HG03103 (cell line): ENCODE measurements around the gene SPTBN4.
A peak's percentile ranks its signal among the peaks of the same experiment; 100 is the strongest.
"Not testable (repeated sequence)": the region's sequence is repeated elsewhere in the genome, so short reads cannot be mapped to it uniquely, and the experiment has no call there.

Experiments used
- ATAC-seq: cut with Tn5 transposase; IDR thresholded peaks from one replicate; pipeline ENCODE4 v1.9.1; 2021; ENCODE audit warnings: low read depth; ENCODE audit not compliant: unreplicated experiment

SPTBN4 gene

DNA sequence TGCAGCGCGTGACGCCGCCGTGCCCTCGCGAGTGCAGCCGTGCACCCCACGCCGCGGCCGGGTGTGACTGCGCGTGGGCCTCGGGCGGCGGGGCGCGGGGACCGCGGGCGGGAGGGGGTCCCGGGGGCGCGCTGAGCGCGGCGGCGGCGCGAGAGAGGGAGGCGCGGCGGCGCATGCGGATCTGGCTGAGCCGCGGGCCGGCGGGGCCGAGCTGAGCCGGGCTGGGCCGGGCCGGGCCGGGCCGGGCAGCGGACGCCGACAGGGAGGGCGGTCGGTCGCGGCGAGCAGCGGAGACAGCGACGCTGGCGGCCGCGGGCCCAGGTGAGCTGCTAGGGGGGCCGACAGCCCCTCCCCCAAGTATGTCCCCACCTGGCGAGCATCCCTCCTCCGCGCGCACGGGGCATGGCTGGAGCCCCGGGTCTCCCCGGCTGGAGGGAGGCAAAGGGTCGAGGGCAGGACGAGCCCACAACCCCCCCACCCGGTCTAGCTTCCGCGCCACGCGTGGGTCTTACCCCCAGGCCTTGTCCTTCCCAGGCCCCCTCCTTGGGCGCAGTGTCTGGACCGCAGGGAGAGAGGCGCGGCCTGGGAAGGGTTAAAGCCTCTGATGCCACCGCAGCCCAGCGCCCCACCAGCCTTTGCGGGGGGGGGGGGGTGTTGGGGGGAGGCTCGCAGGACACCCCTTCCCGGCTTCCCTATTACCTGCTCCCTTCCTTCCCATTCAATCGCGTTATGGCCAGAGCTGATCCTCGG is at the start of gene SPTBN4:
SPTBN4 (plus strand) TSS at position 17 of the 750 bp plus-strand sequence. CDS start 5,621 bp downstream, outside the sequence.
- no peak for ATAC-seq

DNA sequence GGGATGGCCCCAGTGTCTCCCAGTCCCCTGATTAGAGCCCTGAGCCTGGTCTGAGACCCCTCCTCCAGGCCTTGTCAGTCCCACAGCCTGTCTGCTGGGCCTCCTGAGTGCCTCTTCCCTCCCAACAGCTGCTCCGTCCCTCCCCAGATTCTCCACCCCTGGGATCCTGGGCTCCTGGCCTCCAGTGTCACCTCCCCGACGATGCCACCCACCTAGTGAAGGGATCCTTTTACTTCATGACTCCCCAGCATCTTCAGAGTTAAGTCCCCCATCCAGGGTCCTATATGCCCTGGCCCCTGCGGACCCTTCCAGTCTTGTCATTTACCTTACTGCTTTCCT is 49.2 kb upstream of the SPTBN4 start:
- ATAC-seq = no peak

DNA sequence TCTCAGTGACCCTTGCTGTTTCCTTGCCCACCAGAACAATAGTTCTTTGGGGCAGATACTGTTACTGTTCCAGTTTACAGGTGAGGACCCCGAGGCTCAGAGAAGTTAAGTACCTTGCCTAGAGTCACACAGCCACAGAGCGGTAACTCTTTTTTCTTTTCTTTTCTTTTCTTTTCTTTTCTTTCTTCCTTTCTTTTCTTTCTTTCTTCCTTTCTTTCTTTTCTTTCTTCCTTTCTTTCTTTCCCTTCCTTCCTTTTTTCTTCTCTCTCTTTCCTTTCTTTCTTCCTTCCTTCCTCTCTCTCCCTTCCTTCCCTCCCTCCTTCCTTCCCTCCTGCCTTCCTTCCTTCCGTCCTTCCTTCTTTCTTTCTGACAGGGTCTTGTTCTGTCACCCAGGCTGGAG is 48.8 kb upstream of the SPTBN4 start:
- ATAC-seq = no peak

DNA sequence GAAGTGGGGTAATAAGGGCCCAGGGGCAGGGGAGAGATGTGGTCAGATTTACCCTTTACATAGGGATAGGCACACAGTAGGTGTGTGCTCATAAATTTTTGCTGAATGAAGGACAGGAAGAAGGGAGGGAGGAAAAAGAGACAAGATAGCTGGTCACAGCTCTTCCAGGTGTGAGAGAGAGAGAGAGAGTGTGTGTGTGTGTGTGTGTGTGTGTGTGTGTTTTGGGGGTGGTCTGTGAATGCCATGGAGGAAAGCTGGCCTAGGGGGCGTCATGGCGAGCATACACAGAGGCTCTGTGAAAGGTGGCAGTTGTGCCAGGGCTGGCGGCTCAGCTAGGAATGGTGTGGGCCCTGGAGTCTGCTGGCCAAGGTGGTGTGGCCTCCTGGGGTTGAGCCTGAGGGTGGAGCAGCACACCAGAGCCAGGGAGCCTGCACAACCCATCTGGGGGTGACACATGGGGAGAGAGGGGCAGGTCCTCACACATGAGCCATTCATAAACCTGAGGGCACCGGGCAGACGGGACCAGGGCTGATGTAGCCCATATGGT is 47.7 kb upstream of the SPTBN4 start:
- no peak for ATAC-seq

DNA sequence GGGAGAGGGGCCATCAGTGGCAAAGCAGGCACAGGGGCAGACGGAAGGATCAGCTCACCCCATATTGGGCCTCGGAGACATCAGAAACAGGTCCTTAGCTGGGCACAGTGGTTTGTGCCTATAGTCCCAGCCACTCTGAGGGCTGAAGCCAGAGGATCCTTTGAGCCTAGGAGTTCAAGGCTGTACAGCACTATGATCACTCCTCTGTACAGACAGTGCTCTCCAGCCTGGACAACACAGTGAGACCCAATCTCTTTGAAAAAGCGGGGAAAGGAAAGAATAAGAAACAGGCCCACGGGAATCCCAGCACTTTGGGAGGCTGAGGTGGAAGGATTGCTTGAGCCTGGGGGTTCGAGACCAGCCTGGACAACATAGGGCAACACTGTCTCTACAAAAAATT is 47.0 kb upstream of the SPTBN4 start:
- ATAC-seq = no peak

DNA sequence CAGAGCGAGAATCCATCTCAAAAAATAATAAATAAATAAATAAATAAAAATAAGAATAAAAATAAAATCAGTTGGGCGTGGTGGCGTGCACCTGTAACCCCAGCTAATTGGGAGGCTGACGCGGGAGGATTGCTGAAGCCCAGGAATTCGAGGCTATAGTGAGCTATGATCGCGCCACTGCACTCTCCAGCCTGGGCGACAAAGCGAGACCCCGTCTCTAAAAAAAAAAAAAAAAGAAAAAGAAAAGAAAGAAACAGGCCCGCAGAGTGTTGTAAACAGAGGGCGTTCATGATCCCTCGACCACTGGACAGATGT is 46.4 kb upstream of the SPTBN4 start:
- ATAC-seq = no peak

DNA sequence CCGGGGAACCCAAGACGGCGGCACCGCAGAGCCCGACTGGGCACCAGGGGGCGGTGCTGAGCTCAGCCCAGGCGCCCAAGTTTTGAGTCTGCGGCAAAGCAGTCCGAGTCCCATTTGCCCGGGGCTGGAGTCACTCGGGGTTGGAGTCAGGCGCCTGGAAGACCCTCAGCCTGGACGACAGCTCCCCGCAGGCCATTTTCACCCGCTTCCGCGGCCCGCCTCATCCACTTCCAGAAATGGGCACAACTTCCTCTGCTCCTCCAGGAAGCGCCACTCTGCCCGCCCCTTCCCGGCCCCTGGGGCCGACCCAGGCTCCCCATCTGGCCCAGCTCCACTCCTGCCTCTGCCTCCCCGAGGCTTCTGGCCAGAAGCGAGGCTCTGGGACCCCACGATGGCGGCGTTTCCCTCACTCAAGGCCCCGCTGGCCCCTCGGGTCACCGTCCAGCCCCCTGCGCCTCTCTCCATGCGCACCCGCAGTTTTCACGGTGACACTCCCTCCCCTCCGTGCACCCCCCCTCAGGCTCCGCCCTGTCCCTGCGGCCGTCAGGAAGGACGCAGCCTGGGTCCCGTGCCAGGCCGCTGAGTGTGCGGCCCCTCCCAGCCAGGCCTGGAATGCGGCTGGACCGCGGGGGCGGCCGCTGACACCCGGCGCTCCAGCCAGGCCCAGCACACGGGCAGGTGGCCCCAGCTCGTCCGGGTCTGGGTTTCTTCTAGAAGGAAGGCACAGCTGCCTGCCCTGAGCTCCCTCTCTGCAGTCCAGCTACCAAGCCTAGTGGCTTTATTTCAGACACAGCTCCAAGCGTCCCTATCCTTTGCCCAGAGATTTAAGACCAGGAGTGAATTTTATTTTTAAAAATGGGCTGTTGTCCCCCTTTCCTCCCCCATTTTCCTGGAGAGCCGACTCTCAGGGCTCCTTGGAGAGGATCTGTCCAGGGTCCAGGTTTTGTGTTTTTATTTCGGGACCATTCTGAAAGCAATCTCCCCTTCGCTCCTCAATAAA is 45.7 kb upstream of the SPTBN4 start:
- peak; percentile 37 for ATAC-seq

DNA sequence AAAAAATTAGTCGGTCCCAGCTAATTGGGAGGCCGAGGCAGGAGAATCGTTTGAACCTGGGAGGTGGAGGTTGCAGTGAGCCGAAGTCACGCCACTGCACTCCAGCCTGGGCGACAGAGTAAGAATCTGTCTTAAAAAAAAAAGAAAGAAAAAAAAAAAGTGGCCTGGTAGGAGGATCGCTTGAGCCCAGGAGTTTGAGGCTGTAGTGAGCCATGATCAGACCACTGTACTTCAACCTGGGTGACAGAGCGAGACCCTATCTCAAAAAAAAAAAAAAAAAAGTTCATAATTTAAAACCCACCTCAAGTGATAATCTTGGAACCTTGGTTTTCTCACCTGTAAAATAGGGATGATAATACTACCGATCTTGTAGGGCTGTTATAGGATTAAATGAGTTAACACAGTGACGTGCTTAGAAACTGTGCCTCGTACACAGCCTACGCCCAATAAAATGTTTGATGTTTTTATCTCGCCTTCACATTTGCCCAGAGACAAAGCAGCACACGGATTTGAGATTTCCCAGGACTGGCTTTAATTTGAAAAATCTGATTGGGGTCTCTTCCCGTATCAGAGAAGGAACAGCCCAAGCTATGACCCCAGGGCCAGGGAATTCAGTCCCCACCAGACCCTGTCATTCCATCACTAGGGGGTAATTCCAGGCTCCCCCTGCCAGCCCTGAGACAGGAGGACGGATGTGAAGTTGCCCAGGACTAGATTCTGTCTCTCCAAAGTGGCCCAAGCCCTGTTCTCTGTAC is 44.6 kb upstream of the SPTBN4 start:
- no peak for ATAC-seq

DNA sequence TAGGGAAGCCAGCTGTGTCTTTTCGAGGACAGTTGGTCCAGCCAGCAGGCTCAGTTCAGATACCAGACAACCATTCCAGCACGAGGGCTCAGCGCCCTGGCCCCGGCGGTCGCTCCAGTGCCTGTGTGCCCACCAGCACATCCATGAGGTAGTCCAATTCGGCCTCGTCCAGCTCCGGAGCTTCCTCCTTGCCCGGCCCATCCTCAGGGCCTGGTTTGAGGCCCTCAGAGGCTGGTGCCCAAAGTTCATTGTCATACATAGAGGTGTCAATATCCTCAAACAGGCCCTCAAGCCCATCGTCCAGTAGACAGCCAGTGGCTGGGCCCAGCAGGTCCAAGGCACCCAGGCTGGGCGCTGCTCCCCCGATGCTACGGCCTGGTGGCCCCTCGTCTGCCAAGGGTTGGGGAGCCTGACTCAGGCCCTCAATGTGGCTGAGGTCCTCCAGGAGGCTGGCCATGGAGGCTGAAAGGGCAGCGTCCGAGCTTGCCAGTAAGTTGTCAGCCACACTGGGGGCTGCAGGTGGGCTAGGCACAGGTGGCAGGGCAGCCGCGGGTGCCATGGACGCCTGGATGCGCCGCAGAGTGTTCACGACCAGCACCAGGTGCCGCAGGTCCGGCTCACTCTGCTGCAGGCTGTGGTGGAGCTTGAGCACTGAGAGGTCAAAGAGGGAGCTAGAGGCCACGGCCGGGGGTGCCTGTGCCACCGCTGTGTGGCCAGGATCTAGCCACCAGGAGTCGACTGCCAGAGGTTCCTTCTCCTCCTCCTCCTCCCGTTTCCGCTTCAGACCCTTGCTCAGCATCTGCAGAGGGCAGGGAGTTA is 43.8 kb upstream of the SPTBN4 start:
- ATAC-seq = no peak

DNA sequence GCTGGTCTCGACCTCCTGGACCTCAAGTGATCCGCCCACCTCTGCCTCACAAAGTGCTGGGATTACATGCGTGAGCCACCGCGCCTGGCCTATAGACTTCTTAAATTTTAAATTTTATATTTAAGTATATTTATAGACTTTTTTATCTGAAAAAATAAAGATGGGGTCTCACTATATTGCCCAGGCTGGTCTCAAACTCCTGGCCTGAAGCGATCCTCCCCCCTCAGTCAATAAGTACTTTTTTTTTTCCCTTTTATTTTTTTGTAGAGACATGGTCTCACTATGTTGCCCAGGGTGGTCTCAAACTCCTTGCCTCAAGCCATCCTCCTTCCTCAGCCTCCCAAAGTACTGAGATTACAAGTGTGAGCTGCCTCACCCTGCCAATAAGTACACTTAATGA is 42.9 kb upstream of the SPTBN4 start:
- no peak for ATAC-seq

DNA sequence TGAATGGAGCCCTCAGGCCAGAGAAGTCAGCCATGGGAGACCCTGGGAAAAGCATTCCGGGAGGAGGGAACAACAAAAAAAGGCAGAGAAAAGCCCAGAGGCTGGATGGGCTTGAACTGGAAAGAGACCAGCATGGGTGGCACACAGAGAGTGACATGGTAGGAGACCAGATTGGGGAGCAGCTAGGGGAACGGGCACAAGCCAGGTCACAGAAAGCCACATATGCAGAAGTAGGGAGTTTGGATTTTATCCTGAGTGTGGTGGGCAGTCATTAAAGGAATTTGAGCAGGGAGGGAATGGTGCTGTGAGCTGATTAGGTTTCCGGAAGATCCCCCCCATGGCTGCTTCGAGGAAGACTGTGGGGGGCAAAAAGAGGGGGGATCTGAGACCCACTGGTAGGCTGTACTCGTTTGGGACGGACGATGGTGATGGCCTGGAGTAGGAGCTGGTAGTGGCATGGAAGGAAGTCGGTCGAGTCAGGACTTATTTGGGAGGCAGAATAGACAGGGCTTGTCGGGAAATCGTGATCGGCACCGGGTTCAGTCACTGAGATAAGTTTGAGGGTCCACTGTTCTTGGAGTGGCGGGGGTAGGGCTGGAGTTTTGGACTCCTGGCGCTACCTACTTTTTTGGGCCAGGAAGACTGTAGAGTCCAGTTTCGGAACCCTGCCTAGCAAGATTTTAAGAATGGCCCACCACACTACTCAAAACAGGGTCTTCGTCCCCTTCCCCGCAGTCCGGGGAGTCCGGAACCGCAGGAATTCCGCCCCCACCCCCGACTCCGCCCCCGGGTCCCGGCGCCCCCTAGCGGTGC is 42.0 kb upstream of the SPTBN4 start:
- ATAC-seq = no peak

DNA sequence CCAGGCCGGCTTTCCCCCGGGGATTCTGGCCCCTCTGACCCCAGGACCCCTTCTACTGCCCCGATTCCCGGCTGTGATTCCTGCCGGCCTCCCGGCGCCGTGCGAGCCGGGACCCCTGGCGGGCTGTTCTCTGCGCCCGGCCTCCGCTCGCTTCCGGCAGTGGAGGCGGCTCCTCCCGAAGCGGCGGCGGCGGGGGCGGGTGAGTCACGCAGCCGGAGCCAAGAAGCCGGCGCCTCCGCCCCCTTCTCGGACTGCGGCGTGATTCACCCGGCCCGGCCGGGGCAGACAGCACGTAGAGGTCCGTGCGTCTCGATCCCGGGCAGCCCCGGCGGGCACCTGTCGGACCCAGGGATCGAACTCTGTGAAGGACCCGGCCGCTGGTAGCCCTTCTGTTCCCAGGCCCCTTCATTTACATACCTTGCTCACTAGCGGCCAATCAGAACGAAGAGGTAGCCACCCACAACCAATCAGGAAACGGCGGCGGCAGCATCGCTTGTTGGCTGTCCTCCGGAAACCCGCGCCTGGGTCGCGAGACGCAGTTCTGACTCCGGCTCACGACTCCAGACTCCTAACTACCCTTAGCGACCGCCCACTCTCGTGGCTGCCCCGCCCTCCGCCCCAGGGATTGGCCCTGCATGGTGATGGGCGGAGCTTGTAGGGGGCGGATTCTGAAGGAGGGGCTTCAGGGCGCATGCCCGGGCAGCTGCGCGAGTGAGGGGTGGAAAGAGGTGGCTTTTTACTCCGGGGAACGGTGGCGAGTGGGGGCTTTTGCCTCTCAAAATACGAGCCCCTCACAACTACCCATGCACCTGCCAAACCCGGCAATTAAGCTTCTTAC is 41.1 kb upstream of the SPTBN4 start, which contains the start of gene SERTAD1:
SERTAD1 (minus strand) TSS at position 543 of the 838 bp plus-strand sequence. CDS start 2,446 bp downstream, outside the sequence.
- ATAC-seq = peak; percentile 73

DNA sequence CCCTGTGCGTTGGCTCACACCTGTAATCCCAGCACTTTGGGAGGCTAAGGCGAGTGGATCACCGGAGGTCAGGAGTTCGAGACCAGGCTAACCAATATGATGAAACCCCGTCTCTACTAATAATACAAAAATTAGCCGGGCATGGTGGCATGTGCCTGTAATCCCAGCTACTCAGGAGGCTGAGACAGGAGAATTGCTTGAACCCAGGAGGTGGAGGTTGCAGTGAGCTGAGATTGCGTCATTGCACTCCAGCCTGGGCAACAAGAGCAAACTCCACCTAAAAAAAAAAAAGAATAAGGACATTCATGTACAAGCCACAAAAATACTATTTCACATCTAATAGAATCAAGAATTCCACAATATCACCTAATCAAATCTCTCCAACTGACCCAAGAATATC is 38.6 kb upstream of the SPTBN4 start:
- ATAC-seq = not testable (repeated sequence)

DNA sequence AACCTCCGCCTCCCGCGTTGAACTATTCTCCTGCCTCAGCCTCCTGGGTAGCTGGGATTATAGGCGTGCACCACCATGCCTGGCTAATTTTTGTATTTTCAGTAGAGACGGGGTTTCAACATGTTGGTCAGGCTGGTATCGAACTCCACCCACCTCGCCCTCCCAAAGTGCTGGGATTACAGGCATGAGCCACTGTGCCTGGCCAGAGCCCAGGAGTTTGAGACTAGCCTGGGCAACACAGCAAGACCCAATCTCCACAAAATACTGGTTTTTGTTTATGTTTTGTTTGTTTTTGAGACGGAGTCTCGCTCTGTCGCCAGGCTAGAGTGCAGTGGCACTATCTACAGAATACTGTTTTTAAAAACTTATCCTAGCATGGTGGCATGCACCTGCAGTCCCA is 36.6 kb upstream of the SPTBN4 start:
- ATAC-seq = not testable (repeated sequence)

DNA sequence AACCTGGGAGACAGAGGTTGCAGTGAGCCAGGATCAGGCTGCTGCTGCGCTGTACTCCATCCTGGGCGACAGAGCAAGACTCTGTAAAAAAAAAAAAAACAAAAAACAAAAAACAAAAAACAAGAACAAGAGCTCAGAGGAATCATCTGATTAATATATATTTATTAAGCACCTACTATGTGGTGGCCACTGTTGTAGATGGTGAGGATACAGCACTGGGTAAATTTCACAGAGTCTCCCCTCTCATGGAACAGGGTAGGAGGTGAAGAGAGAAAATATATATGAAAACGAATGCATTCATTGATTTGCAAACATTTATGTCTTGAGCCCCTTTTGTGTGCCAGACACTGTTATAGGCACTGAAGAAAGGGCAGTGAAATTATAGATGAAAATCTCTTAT is 35.1 kb upstream of the SPTBN4 start:
- ATAC-seq = no peak

DNA sequence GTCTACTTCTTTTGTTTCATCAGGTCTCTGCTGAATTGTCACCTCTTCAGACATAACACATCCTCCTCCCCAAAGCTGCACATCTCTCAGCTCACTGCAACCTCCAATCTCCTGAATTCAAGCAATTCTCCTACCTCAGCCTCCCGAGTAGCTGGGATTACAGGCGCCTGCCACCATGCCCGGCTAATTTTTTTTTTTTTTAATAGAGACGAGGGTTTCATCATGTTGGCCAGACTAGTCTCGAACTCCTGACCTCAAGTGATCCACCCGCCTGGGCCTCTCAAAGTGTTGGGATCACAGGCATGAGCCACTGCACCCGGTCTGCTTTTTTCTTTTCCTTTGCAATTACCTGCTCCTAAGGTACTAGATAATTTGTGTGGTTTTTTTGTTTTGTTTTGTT is 34.0 kb upstream of the SPTBN4 start:
- ATAC-seq = not testable (repeated sequence)

DNA sequence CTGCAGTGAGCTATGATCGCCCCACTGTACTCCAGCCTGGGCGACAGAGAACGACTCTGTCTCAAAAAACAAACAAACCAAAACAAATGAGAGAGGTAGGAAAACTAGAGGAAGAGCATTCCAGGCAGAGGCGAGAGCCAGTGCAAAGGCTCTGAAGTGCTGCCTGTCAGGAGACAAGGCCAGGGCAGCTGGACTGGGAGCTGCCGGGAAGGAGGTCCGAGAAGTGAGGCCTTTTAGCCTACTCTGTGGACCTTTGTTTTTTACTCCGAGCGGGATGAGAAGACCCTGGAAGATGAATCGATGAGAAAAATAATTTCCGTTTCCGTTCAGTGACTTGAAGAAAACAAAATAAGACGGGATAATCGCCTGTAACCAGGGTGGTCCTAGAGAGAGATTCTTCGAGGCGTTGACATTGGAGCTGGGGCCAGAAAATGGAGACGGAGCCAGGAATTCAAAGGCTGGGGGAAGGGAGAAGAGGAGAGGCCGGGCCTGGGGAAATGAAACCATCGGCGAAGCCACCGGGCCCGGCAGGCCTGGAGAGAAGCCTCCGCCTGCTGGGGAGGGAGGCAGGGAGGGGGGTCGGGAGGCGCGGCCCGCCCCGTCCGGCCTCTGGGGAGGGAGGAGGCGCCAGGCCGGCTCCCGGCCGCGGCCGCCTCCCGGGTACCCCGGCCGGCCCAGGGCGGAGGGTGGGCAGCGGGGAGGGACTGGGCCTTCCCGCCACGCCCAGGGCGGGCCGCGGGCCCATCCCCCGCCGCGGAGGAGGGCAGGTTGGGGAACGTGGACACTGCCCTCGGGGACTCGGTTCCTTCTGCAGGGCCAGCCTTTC is 33.2 kb upstream of the SPTBN4 start:
- ATAC-seq = no peak
